ENCODE results near the gene CUL1.

CUL1 gene

DNA sequence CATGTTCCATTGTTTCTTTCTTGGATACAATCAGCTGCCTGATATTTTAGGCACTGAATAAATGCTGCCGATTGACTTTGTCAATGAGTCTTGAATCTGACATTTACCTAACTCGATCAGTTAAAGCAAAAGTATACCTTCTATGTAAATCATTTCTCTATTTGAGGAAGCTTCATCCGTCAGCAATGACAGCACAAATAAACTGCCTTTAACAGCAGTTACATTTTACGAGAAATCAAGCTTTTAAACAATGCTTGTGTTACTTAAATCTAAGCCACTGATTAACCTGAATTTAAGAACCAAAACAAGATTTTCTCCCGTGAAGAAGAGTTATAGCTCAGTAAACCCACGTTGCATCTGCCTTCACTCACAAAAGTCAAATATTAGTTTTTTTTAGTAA, 71.3 kb downstream of the CUL1 start:
- DNase-seq: no peak

- DNase-seq: peak; percentile 5
Measured at GRCh38 chr7:148772297-148773089, 73.8 kb downstream of the CUL1 start.

- peak; percentile 28 for DNase-seq
Measured at GRCh38 chr7:148773334-148773733, 74.6 kb downstream of the CUL1 start.

GRCh38 chr7:148774471-148774870, 75.8 kb downstream of the CUL1 start:
- DNase-seq: no peak

DNA sequence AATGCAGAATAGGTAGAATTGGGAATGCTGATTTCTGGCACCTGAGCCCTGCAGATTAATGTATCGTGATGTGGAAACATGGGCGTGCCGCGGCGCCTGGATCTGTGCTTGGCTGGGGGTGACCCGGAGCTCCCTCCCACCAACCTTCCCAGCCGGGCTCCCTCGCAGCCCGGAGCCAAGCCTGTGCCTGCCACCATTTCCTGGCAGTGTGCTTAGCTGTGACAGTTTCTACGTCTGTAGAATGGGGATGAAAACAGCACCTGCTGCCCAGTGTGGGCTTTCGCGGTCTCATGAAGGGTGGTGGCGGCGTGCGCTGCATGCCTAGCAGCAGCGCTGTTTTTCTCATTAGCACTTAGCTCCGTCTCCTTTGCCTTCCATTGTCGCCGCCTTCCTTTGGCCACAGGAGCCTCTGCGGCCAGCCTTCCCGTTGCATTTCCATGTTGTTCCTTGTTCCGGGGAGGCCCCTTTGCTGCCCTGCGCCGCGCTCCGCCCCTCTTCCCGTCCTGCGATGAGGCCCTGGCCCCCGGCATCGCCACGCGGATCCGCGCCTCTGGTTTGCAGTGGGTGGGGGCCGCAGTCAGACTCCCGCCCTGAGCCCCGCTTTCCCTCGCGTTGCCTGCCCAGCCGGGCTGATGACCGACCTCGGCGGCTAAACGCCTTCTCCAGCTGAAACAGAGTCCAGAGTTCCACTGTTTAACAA, 84.2 kb downstream of the CUL1 start:
- DNase-seq: no peak

- DNase-seq: no peak
Measured at GRCh38 chr7:148783801-148784527, 85.3 kb downstream of the CUL1 start.

- DNase-seq: no peak
Measured at GRCh38 chr7:148787571-148788295, 89.0 kb downstream of the CUL1 start.

DNA sequence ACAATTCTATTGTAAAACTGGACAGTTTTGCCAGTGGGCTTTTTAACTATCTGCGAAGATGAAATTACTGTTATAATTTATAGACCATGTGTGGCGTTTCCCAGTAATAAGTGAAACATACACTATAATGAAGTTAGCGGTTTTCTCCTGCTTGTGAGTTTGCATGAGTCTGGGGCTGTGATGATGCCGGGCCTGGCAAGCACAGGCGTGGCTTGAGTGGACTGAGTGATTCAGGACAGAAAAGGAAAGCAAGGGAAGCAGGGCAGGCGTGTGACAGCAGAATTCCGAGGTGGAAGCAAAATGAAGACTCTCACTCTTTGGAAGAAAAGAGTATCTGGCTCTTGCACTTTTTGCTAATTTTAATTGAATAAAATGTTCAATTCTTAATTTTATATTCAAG, 90.5 kb downstream of the CUL1 start:
- no peak for DNase-seq

GRCh38 chr7:148790131-148790726, 91.5 kb downstream of the CUL1 start:
- no peak for DNase-seq

GRCh38 chr7:148790850-148791249, 92.1 kb downstream of the CUL1 start:
- no peak for DNase-seq

- DNase-seq: no peak
Measured at GRCh38 chr7:148791546-148791945, 92.8 kb downstream of the CUL1 start.

GRCh38 chr7:148793590-148793989, 94.9 kb downstream of the CUL1 start:
- no peak for DNase-seq

DNA sequence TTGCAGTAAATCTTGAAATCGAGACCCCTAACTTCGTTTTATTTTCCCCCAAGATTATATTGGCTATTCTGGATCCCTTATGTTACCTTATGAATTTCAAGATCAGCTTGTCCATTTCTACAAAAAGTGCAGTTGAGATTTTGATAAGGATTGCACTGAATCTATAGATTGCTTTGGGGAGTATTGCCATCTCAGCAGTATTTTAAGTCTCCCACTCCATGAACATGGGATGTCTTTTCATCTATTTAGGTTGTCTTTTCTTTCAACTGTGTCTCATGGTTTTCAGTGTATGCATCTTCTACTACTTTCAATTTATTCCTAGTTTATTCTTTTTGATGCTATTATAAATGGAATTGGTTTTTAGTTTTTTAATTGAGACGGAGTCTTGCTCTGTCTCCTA, 95.8 kb downstream of the CUL1 start:
- DNase-seq: no peak

- DNase-seq: no peak
Measured at GRCh38 chr7:148796841-148797240, 98.1 kb downstream of the CUL1 start.

- no peak for DNase-seq
Measured at GRCh38 chr7:148799893-148800555, 101.3 kb downstream of the CUL1 start.

GRCh38 chr7:148800677-148801076, 102.0 kb downstream of the CUL1 start:
- no peak for DNase-seq

GRCh38 chr7:148802101-148802493, 103.4 kb downstream of the CUL1 start:
- DNase-seq: no peak

GRCh38 chr7:148803094-148803493, 104.4 kb downstream of the CUL1 start:
- no peak for DNase-seq

DNA sequence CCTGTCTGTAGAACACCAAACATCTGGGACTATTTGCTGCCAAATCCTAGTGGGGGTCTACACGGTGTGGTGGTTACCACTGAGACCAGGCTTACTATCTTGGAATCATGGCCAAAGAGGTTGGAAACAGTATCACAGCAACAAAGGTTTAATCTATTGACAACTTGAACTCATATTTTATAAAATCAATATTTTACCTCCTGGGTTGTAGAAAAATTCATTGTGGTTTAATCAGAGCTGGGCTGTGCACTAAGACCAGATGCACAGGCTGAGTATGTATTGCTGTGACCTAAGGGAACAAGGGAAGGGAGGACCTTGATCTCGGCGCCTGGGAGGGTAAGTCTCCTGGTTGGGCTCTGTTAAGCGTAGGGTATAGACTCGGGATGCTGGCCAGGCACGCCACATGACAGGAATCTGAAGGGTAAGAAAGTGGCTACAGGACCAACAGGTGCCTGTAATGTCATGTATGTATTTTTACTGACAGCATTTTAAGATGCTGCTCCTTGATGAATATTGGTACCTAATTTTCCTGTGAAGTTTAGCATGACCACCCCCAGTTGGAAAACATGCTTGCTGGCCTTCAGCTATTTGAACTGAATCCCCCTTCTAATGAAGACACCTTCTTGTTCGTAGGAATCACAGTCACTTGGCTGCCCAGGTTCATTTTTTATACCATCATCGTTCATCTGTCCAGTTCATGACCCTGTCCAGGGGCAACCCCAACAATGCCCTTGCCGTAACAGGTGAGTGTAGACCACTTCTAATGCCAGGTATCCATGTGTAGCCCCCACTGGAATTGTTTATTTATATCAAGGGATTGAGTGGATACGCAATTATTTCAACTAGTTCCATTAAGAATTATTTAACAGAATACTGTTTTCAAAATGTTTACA, 105.9 kb downstream of the CUL1 start:
- DNase-seq: no peak

- DNase-seq: no peak
Measured at GRCh38 chr7:148806187-148806586, 107.5 kb downstream of the CUL1 start.

DNA sequence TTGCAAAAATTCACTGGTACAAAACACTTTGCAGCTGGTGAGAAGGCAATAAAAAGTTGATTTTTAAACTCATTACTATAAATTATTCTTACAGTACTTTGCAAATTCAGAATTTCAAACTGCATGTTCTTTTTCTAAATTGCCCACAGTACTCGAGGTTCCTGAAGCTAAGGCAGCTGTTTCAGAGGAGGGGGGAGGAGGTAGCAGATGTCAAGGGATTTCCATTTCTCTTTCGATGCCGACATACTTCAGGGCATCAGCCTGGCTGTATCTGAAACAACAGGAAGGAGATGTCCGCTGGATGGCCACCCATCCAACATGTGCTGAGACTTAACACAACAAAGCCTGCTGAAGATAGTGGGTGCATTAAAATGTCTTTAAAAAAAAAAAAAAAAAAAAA, 108.7 kb downstream of the CUL1 start:
- no peak for DNase-seq
